ENCODE results near the gene RARRES2. TPM values are rescaled to one million over a fixed set of nuclear protein-coding genes. Genes with fewer than 3 reads are reported as not detected.

The RARRES2 gene
- total RNA-seq, 2 donors from 2014 or later, result 245 to 400 TPM

DNA sequence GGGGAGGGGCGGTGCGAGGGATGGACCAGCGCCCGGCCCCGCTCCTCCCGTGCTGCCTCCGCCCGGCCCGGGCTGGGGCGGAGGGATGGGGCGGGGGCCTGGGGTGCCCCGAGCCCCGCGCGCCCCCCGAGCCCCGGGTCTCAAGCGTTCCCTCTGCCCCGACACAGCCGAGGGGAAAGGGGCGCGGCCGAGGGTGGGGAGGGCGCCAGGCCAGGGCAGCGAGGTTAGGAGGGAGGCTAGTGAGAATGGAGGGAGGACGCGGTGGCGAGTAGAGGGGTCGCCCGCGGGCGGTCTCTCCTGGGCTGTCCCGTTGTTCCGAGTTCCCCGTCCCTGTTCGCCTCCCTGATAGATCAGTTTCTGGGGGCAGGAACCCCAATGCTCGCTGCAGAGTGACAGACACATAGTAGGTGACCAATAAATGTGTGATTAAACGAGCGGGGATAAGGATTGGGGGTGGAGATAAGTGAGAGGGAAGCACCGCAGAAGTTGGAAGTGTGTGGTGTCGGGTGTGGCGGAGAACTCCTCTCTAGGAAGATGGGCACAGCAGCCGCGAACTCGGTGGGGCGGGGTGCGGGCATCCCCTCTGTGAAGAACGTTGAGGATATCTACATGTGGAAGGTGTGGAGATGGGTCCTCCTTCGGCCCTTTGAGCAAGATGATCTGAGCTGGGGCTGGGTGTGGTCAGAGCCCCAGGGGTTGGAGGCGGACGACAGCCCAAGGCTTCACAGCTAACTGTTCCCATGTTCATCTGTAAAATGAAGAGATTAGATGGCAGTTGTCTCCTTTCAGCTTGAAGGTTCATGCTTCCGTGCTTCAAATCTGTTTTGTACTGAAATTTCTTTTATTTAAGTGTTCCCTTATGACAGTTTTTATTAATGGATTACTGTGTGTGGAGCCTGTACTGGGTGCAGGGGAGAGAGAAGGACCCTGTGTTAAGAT is 38.3 kb upstream of the RARRES2 start:
- Histone ChIP-seq H3K4me3 (peak overlapping the region; percentile 22 to 80), H3K4me1 (peaks cover 64% of the 10 kb centered on the region), H3K9me3 (no peaks in the 10 kb centered on the region), H3K27me3 (no peaks in the 10 kb centered on the region), H3K36me3 (replicated peaks in 1 of 2; ENCODE audit: insufficient read depth in 1 of 2, low read depth in 2 of 2) (no peaks in the 10 kb centered on the region), H3K27ac (peak overlapping the region; percentile 92 to 98 (median 95))
- WGBS, 2 donors, result 2 to 3% methylated on average over 29 to 51 of the region's 52 CpGs
- ATAC-seq (peak; percentile 3), DNase-seq (no peak)
- TF ChIP-seq, protein P1, sequence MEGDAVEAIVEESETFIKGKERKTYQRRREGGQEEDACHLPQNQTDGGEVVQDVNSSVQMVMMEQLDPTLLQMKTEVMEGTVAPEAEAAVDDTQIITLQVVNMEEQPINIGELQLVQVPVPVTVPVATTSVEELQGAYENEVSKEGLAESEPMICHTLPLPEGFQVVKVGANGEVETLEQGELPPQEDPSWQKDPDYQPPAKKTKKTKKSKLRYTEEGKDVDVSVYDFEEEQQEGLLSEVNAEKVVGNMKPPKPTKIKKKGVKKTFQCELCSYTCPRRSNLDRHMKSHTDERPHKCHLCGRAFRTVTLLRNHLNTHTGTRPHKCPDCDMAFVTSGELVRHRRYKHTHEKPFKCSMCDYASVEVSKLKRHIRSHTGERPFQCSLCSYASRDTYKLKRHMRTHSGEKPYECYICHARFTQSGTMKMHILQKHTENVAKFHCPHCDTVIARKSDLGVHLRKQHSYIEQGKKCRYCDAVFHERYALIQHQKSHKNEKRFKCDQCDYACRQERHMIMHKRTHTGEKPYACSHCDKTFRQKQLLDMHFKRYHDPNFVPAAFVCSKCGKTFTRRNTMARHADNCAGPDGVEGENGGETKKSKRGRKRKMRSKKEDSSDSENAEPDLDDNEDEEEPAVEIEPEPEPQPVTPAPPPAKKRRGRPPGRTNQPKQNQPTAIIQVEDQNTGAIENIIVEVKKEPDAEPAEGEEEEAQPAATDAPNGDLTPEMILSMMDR (IDR thresholded peaks at IDR 0.05), result no peak
- no peak for TF ChIP-seq POLR2A (IDR thresholded peaks at IDR 0.05)
- intact Hi-C loops (cut with DNase I), result no loop called here

DNA sequence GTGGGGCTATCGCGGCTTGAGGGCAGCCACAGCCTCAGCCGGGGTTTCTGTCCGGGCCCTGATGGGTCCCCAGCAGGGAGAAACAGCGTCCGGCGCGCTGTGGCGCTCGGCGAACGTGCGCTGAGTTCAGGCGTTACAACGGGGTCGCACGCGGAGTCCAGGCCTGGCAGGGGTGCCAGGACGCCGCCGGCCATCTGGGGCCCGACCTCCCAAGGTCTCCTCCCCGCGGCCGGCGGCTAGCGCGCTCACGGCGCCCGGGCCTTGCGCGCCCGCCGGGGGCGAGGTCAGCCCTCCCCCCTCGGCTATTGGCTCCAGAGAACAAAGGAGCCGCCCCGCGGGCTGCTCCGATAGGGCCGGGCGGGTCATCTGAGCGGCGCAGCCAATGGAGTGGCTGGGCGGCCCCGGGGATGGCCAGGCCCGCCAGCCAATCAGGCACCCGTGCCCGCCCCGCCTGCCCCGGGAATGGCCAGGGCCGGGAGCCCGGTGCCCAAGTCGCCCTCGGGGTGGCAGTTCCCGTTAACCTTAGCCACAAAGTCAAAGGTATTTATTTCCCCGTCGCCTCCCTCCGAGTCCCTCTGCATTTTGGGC is 37.5 kb upstream of the RARRES2 start, which contains the start of gene ZNF775:
TSS of gene ZNF775 (plus strand) at position 478 of the 588 bp plus-strand sequence. CDS start 9,141 bp downstream, outside the sequence.
- Histone ChIP-seq H3K4me3 (peak within 1 kb of the TSS; percentile 33 to 80), H3K36me3 (replicated peaks in 1 of 2; ENCODE audit: insufficient read depth in 1 of 2, low read depth in 2 of 2) (no peaks in the 10 kb centered on the region), H3K4me1 (peaks cover 64% of the 10 kb centered on the region), H3K9me3 (no peaks in the 10 kb centered on the region), H3K27ac (peak within 1 kb of the TSS; percentile 92 to 98 (median 95)), H3K27me3 (no peaks in the 10 kb centered on the region)
- 0 to 1% methylated on average over 1 to 55 of the region's 60 CpGs for WGBS, 2 donors
- peak; percentile 95 for ATAC-seq
- peak; percentile 97 for DNase-seq
- TF ChIP-seq, protein P1 (IDR thresholded peaks at IDR 0.05), result peak in 1 of 7 experiments; percentile 4
- peak; percentile 84 to 88 (median 86) for TF ChIP-seq POLR2A (IDR thresholded peaks at IDR 0.05)
- intact Hi-C loops (cut with DNase I), result no loop called here

DNA sequence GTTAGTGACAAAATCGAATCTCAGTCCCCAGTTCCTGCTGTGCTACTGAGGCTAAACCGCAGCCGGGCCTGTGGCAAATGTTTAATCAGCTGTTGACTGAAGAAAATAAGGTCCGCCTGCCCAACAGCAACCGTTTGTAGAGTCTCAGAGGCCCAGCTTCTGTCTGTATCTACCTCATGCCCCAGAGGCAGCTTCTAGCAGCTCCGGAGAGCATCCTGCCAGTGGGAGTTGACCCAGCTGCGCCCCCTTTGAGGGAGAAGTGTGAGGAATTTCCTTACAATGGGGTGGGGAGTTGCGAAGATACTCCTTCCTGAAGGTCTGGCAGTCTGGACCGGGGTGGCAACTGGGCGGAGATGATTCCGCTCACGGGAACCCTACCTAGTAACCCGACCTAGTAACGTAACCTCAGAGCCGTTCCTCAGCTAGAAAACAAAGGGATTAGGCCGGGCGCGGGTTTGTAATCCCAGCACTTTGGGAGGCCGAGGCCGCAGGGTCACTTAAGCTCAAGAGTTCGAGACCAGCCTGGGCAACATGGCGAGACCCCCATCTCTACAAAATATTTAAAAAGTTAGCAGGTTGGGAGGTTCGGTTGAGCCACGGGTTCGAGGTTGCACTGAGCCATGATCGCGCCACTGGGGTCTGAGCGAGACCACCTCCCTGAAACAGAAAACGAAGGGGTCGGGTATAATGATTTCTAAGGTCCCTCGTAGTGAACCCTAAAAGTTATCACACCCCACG is 36.9 kb upstream of the RARRES2 start:
- peaks cover 68% of the 10 kb centered on the region for H3K4me1 ChIP-seq
- TF ChIP-seq, protein P1 (IDR thresholded peaks at IDR 0.05), result peak in 2 of 7 experiments; percentile 9 to 17
- TF ChIP-seq POLR2A (IDR thresholded peaks at IDR 0.05), result no peak
- DNase-seq, result peak; percentile 67 to 78 (median 74)

DNA sequence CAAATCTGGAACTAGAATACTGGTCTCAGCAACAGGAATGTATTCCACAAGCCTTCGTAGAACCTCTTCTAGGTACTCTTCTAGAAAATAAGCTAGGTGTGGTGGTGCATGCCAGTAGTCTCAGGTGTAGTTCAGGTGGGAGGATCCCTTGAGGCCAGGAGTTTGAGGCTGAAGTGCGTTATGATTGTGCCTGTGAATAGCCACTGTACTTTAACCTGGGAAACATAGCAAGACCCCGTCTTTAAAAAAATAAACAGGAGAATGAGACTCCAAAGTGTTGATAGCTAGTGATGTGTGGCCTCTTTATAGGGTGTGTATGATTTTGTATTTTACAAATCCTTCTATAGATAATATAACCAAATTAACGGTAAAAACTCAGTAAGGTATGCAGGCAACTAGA is 36.2 kb upstream of the RARRES2 start:
- Histone ChIP-seq H3K27me3 (no peaks in the 10 kb centered on the region), H3K36me3 (replicated peaks in 1 of 2; ENCODE audit: insufficient read depth in 1 of 2, low read depth in 2 of 2) (peaks cover 0 to 2% of the 10 kb centered on the region in 2 donors), H3K4me1 (peaks cover 72% of the 10 kb centered on the region), H3K9me3 (no peaks in the 10 kb centered on the region), H3K4me3 (no peak overlapping the region), H3K27ac (peak overlapping the region; percentile 92 to 98 (median 95))
- TF ChIP-seq POLR2A (IDR thresholded peaks at IDR 0.05), result no peak
- TF ChIP-seq, protein P1 (IDR thresholded peaks at IDR 0.05), result no peak
- 15% methylated on average over 4 of the region's 4 CpGs for WGBS, 2 donors
- ATAC-seq (no peak), DNase-seq (no peak)
- intact Hi-C loops (cut with DNase I), result no loop called here

More for the DNA sequence above, 36.9 kb upstream of the RARRES2 start:
- H3K27me3 ChIP-seq, result no peaks in the 10 kb centered on the region
- WGBS, 2 donors, result 1 to 4% methylated on average over 26 to 32 of the region's 32 CpGs
- no peaks in the 10 kb centered on the region for H3K9me3 ChIP-seq
- no peaks in the 10 kb centered on the region for H3K36me3 ChIP-seq (replicated peaks in 1 of 2; ENCODE audit: insufficient read depth in 1 of 2, low read depth in 2 of 2)
- ATAC-seq, result peak; percentile 45
- H3K27ac ChIP-seq, result peak overlapping the region; percentile 92 to 98 (median 95)
- peak overlapping the region; percentile 27 to 33 for H3K4me3 ChIP-seq
- intact Hi-C loops (cut with DNase I), result no loop called here
